Measurements from ENCODE around the gene SNRNP48.

SNRNP48 gene

GRCh38 chr6:7652957-7653356 lies 63.0 kb downstream of the SNRNP48 start:
- no peak overlapping the region for H3K27ac ChIP-seq
- TF ChIP-seq CTCF (IDR thresholded peaks at IDR 0.05): no peak
- H3K36me3 ChIP-seq: no peaks in the 10 kb centered on the region
- H3K4me3 ChIP-seq (ENCODE audit: low read depth in 1 of 2, low read length in 1 of 2): no peak overlapping the region
- no peaks in the 10 kb centered on the region for H3K27me3 ChIP-seq
- no peaks in the 10 kb centered on the region for H3K9me3 ChIP-seq
- H3K4me1 ChIP-seq (ENCODE audit: control insufficient read depth in 1 of 2, insufficient read depth in 1 of 2, low read depth in 1 of 2, low read length in 1 of 2): peaks cover 10 to 16% of the 10 kb centered on the region in 2 experiments

- peaks cover 8% of the 10 kb centered on the region for H3K27me3 ChIP-seq
- no peak overlapping the region for H3K27ac ChIP-seq
- no peak for TF ChIP-seq CTCF (IDR thresholded peaks at IDR 0.05)
- H3K36me3 ChIP-seq: no peaks in the 10 kb centered on the region
- no peaks in the 10 kb centered on the region for H3K9me3 ChIP-seq
- H3K4me1 ChIP-seq (ENCODE audit: control insufficient read depth in 1 of 2, insufficient read depth in 1 of 2, low read depth in 1 of 2, low read length in 1 of 2): no peaks in the 10 kb centered on the region
- no peak overlapping the region for H3K4me3 ChIP-seq (ENCODE audit: low read depth in 1 of 2, low read length in 1 of 2)
Observed at GRCh38 chr6:7656355-7656754, 66.4 kb downstream of the SNRNP48 start.

- TF ChIP-seq CTCF (IDR thresholded peaks at IDR 0.05): no peak
- Histone ChIP-seq H3K4me1 (ENCODE audit: control insufficient read depth in 1 of 2, insufficient read depth in 1 of 2, low read depth in 1 of 2, low read length in 1 of 2) (no peaks in the 10 kb centered on the region), H3K9me3 (no peaks in the 10 kb centered on the region), H3K4me3 (ENCODE audit: low read depth in 1 of 2, low read length in 1 of 2) (no peak overlapping the region), H3K27me3 (peaks cover 8% of the 10 kb centered on the region), H3K36me3 (no peaks in the 10 kb centered on the region), H3K27ac (no peak overlapping the region)
Observed at GRCh38 chr6:7658543-7658942, 68.5 kb downstream of the SNRNP48 start.

GRCh38 chr6:7661364-7661763 lies 71.4 kb downstream of the SNRNP48 start:
- peaks cover 8% of the 10 kb centered on the region for H3K27me3 ChIP-seq
- no peak overlapping the region for H3K4me3 ChIP-seq (ENCODE audit: low read depth in 1 of 2, low read length in 1 of 2)
- H3K36me3 ChIP-seq: no peaks in the 10 kb centered on the region
- no peak overlapping the region for H3K27ac ChIP-seq
- H3K9me3 ChIP-seq: no peaks in the 10 kb centered on the region
- TF ChIP-seq CTCF (IDR thresholded peaks at IDR 0.05): no peak
- no peaks in the 10 kb centered on the region for H3K4me1 ChIP-seq (ENCODE audit: control insufficient read depth in 1 of 2, insufficient read depth in 1 of 2, low read depth in 1 of 2, low read length in 1 of 2)
